ENCODE data around the gene ALB. TPM values are rescaled to one million over a fixed set of nuclear protein-coding genes. Genes with fewer than 3 reads are reported as not detected.
"Not testable (repeated sequence)": the region's sequence is repeated elsewhere in the genome, so short reads cannot be mapped to it uniquely, and the experiment has no call there.

ALB gene
- total RNA-seq, 1 donor from 2014 or later = 15.7 TPM

- Histone ChIP-seq H3K36me3 (ENCODE audit: control insufficient read depth in 3 of 3, insufficient read depth in 3 of 3, low read length in 3 of 3) (no peaks in the 10 kb centered on the region), H3K9me3 (ENCODE audit: control insufficient read depth in 3 of 3, low read length in 3 of 3) (no peaks in the 10 kb centered on the region), H3K9ac (ENCODE audit: low read depth in 1 of 3, low read length in 3 of 3) (no peak overlapping the region), H3K4me1 (ENCODE audit: control insufficient read depth in 3 of 3, insufficient read depth in 3 of 3, low read length in 3 of 3) (no peaks in the 10 kb centered on the region), H3K27me3 (ENCODE audit: control insufficient read depth in 3 of 3, insufficient read depth in 3 of 3, low read length in 3 of 3) (no peaks in the 10 kb centered on the region), H3K4me3 (ENCODE audit: low read length in 3 of 3) (no peak overlapping the region), H3K27ac (ENCODE audit: low read depth, low read length) (no peak overlapping the region)
Observed at GRCh38 chr4:73388887-73389286, 15.2 kb upstream of the ALB start.

GRCh38 chr4:73389663-73390062 is 14.4 kb upstream of the ALB start:
- not testable (repeated sequence) for H3K4me1 ChIP-seq (ENCODE audit: control insufficient read depth in 3 of 3, insufficient read depth in 3 of 3, low read length in 3 of 3); H3K4me3 ChIP-seq (ENCODE audit: low read length in 3 of 3); H3K9me3 ChIP-seq (ENCODE audit: control insufficient read depth in 3 of 3, low read length in 3 of 3); H3K27ac ChIP-seq (ENCODE audit: low read depth, low read length); H3K27me3 ChIP-seq (ENCODE audit: control insufficient read depth in 3 of 3, insufficient read depth in 3 of 3, low read length in 3 of 3); H3K9ac ChIP-seq (ENCODE audit: low read depth in 1 of 3, low read length in 3 of 3); H3K36me3 ChIP-seq (ENCODE audit: control insufficient read depth in 3 of 3, insufficient read depth in 3 of 3, low read length in 3 of 3)

GRCh38 chr4:73391774-73392173 is 12.3 kb upstream of the ALB start:
- Histone ChIP-seq H3K4me1 (ENCODE audit: control insufficient read depth in 3 of 3, insufficient read depth in 3 of 3, low read length in 3 of 3) (no peaks in the 10 kb centered on the region), H3K4me3 (ENCODE audit: low read length in 3 of 3) (no peak overlapping the region), H3K27ac (ENCODE audit: low read depth, low read length) (no peak overlapping the region), H3K9me3 (ENCODE audit: control insufficient read depth in 3 of 3, low read length in 3 of 3) (no peaks in the 10 kb centered on the region), H3K36me3 (ENCODE audit: control insufficient read depth in 3 of 3, insufficient read depth in 3 of 3, low read length in 3 of 3) (no peaks in the 10 kb centered on the region), H3K27me3 (ENCODE audit: control insufficient read depth in 3 of 3, insufficient read depth in 3 of 3, low read length in 3 of 3) (no peaks in the 10 kb centered on the region), H3K9ac (ENCODE audit: low read depth in 1 of 3, low read length in 3 of 3) (no peak overlapping the region)

GRCh38 chr4:73392936-73393335 is 11.2 kb upstream of the ALB start:
- Histone ChIP-seq H3K9ac (ENCODE audit: low read depth in 1 of 3, low read length in 3 of 3) (no peak overlapping the region), H3K9me3 (ENCODE audit: control insufficient read depth in 3 of 3, low read length in 3 of 3) (no peaks in the 10 kb centered on the region), H3K27ac (ENCODE audit: low read depth, low read length) (no peak overlapping the region), H3K4me1 (ENCODE audit: control insufficient read depth in 3 of 3, insufficient read depth in 3 of 3, low read length in 3 of 3) (no peaks in the 10 kb centered on the region), H3K36me3 (ENCODE audit: control insufficient read depth in 3 of 3, insufficient read depth in 3 of 3, low read length in 3 of 3) (no peaks in the 10 kb centered on the region), H3K27me3 (ENCODE audit: control insufficient read depth in 3 of 3, insufficient read depth in 3 of 3, low read length in 3 of 3) (no peaks in the 10 kb centered on the region), H3K4me3 (ENCODE audit: low read length in 3 of 3) (no peak overlapping the region)

- Histone ChIP-seq H3K9me3 (ENCODE audit: control insufficient read depth in 3 of 3, low read length in 3 of 3) (no peaks in the 10 kb centered on the region), H3K36me3 (ENCODE audit: control insufficient read depth in 3 of 3, insufficient read depth in 3 of 3, low read length in 3 of 3) (no peaks in the 10 kb centered on the region), H3K9ac (ENCODE audit: low read depth in 1 of 3, low read length in 3 of 3) (no peak overlapping the region), H3K27me3 (ENCODE audit: control insufficient read depth in 3 of 3, insufficient read depth in 3 of 3, low read length in 3 of 3) (no peaks in the 10 kb centered on the region), H3K4me3 (ENCODE audit: low read length in 3 of 3) (no peak overlapping the region), H3K4me1 (ENCODE audit: control insufficient read depth in 3 of 3, insufficient read depth in 3 of 3, low read length in 3 of 3) (no peaks in the 10 kb centered on the region), H3K27ac (ENCODE audit: low read depth, low read length) (no peak overlapping the region)
Observed at GRCh38 chr4:73396304-73396703, 7.8 kb upstream of the ALB start.

- no peaks in the 10 kb centered on the region for H3K4me1 ChIP-seq (ENCODE audit: control insufficient read depth in 3 of 3, insufficient read depth in 3 of 3, low read length in 3 of 3)
- no peak overlapping the region for H3K4me3 ChIP-seq (ENCODE audit: low read length in 3 of 3)
- no peak overlapping the region for H3K27ac ChIP-seq (ENCODE audit: low read depth, low read length)
- H3K9ac ChIP-seq (ENCODE audit: low read depth in 1 of 3, low read length in 3 of 3) = no peak overlapping the region
- no peaks in the 10 kb centered on the region for H3K9me3 ChIP-seq (ENCODE audit: control insufficient read depth in 3 of 3, low read length in 3 of 3)
- no peaks in the 10 kb centered on the region for H3K27me3 ChIP-seq (ENCODE audit: control insufficient read depth in 3 of 3, insufficient read depth in 3 of 3, low read length in 3 of 3)
- no peaks in the 10 kb centered on the region for H3K36me3 ChIP-seq (ENCODE audit: control insufficient read depth in 3 of 3, insufficient read depth in 3 of 3, low read length in 3 of 3)
Observed at GRCh38 chr4:73396993-73397972, 6.8 kb upstream of the ALB start.

GRCh38 chr4:73401412-73401811 is 2.7 kb upstream of the ALB start:
- Histone ChIP-seq H3K36me3 (ENCODE audit: control insufficient read depth in 3 of 3, insufficient read depth in 3 of 3, low read length in 3 of 3) (no peaks in the 10 kb centered on the region), H3K4me1 (ENCODE audit: control insufficient read depth in 3 of 3, insufficient read depth in 3 of 3, low read length in 3 of 3) (no peaks in the 10 kb centered on the region), H3K9me3 (ENCODE audit: control insufficient read depth in 3 of 3, low read length in 3 of 3) (no peaks in the 10 kb centered on the region), H3K27me3 (ENCODE audit: control insufficient read depth in 3 of 3, insufficient read depth in 3 of 3, low read length in 3 of 3) (no peaks in the 10 kb centered on the region), H3K9ac (ENCODE audit: low read depth in 1 of 3, low read length in 3 of 3) (no peak overlapping the region), H3K4me3 (ENCODE audit: low read length in 3 of 3) (no peak overlapping the region), H3K27ac (ENCODE audit: low read depth, low read length) (no peak overlapping the region)

- Histone ChIP-seq H3K36me3 (ENCODE audit: control insufficient read depth in 3 of 3, insufficient read depth in 3 of 3, low read length in 3 of 3) (no peaks in the 10 kb centered on the region), H3K9ac (ENCODE audit: low read depth in 1 of 3, low read length in 3 of 3) (no peak overlapping the region), H3K4me3 (ENCODE audit: low read length in 3 of 3) (no peak overlapping the region), H3K4me1 (ENCODE audit: control insufficient read depth in 3 of 3, insufficient read depth in 3 of 3, low read length in 3 of 3) (no peaks in the 10 kb centered on the region), H3K27ac (ENCODE audit: low read depth, low read length) (no peak overlapping the region), H3K27me3 (ENCODE audit: control insufficient read depth in 3 of 3, insufficient read depth in 3 of 3, low read length in 3 of 3) (no peaks in the 10 kb centered on the region), H3K9me3 (ENCODE audit: control insufficient read depth in 3 of 3, low read length in 3 of 3) (no peaks in the 10 kb centered on the region)
Observed at GRCh38 chr4:73404457-73404856, 370 bp downstream of the ALB start.

- no peaks in the 10 kb centered on the region for H3K36me3 ChIP-seq (ENCODE audit: control insufficient read depth in 3 of 3, insufficient read depth in 3 of 3, low read length in 3 of 3)
- no peaks in the 10 kb centered on the region for H3K4me1 ChIP-seq (ENCODE audit: control insufficient read depth in 3 of 3, insufficient read depth in 3 of 3, low read length in 3 of 3)
- no peak overlapping the region for H3K9ac ChIP-seq (ENCODE audit: low read depth in 1 of 3, low read length in 3 of 3)
- H3K9me3 ChIP-seq (ENCODE audit: control insufficient read depth in 3 of 3, low read length in 3 of 3) = no peaks in the 10 kb centered on the region
- H3K27me3 ChIP-seq (ENCODE audit: control insufficient read depth in 3 of 3, insufficient read depth in 3 of 3, low read length in 3 of 3) = no peaks in the 10 kb centered on the region
- H3K4me3 ChIP-seq (ENCODE audit: low read length in 3 of 3) = no peak overlapping the region
- no peak overlapping the region for H3K27ac ChIP-seq (ENCODE audit: low read depth, low read length)
Observed at GRCh38 chr4:73405138-73405537, 1.1 kb downstream of the ALB start.

- no peaks in the 10 kb centered on the region for H3K9me3 ChIP-seq (ENCODE audit: control insufficient read depth in 3 of 3, low read length in 3 of 3)
- H3K36me3 ChIP-seq (ENCODE audit: control insufficient read depth in 3 of 3, insufficient read depth in 3 of 3, low read length in 3 of 3) = no peaks in the 10 kb centered on the region
- no peak overlapping the region for H3K4me3 ChIP-seq (ENCODE audit: low read length in 3 of 3)
- H3K27ac ChIP-seq (ENCODE audit: low read depth, low read length) = no peak overlapping the region
- H3K9ac ChIP-seq (ENCODE audit: low read depth in 1 of 3, low read length in 3 of 3) = no peak overlapping the region
- no peaks in the 10 kb centered on the region for H3K4me1 ChIP-seq (ENCODE audit: control insufficient read depth in 3 of 3, insufficient read depth in 3 of 3, low read length in 3 of 3)
- no peaks in the 10 kb centered on the region for H3K27me3 ChIP-seq (ENCODE audit: control insufficient read depth in 3 of 3, insufficient read depth in 3 of 3, low read length in 3 of 3)
Observed at GRCh38 chr4:73406548-73406875, 2.4 kb downstream of the ALB start.
